ENCODE data around the gene PRG2.

- TF ChIP-seq, protein P1, sequence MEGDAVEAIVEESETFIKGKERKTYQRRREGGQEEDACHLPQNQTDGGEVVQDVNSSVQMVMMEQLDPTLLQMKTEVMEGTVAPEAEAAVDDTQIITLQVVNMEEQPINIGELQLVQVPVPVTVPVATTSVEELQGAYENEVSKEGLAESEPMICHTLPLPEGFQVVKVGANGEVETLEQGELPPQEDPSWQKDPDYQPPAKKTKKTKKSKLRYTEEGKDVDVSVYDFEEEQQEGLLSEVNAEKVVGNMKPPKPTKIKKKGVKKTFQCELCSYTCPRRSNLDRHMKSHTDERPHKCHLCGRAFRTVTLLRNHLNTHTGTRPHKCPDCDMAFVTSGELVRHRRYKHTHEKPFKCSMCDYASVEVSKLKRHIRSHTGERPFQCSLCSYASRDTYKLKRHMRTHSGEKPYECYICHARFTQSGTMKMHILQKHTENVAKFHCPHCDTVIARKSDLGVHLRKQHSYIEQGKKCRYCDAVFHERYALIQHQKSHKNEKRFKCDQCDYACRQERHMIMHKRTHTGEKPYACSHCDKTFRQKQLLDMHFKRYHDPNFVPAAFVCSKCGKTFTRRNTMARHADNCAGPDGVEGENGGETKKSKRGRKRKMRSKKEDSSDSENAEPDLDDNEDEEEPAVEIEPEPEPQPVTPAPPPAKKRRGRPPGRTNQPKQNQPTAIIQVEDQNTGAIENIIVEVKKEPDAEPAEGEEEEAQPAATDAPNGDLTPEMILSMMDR (IDR thresholded peaks at IDR 0.05): no peak
- TF ChIP-seq ZFX (IDR thresholded peaks at IDR 0.05; ENCODE audit: borderline replicate concordance): no peak
Measured at GRCh38 chr11:57373146-57373545, 17.3 kb downstream of the PRG2 start.

All from 22Rv1 (cell line).